Measurements from ENCODE around the gene IQCH. TPM values are rescaled to one million over a fixed set of nuclear protein-coding genes. Genes with fewer than 3 reads are reported as not detected.

IQCH gene
- total and polyA plus RNA-seq, 9 of the 15 experiments (the other 6 are each of a cell fraction or from before 2014, with no cell fraction given): 1.8 to 3.9 (median 2.7) TPM

- no peaks in the 10 kb centered on the region for H3K4me1 ChIP-seq (replicated peaks in 1 of 2; ENCODE audit: control insufficient read depth in 2 of 2, insufficient read depth in 2 of 2, low read length in 2 of 2)
- no peak overlapping the region for H3K4me2 ChIP-seq (ENCODE audit: insufficient read depth, low read length)
- no peak overlapping the region for H2AFZ ChIP-seq (ENCODE audit: low read depth, low read length)
- H3K4me3 ChIP-seq: no peak overlapping the region
- no peaks in the 10 kb centered on the region for H3K27me3 ChIP-seq (ENCODE audit: control insufficient read depth in 2 of 2, insufficient read depth in 2 of 2, low read length in 2 of 2)
- no peaks in the 10 kb centered on the region for H3K9me3 ChIP-seq (replicated peaks; ENCODE audit: control insufficient read depth, insufficient read depth, low read depth, low read length)
- intact Hi-C loops (cut with micrococcal nuclease): no loop called here
- H3K27ac ChIP-seq (ENCODE audit: extremely low read depth, low read depth, low read length): no peak overlapping the region
- no TSS peak for BruUV-seq (replicated peaks)
- H3K36me3 ChIP-seq (ENCODE audit: control insufficient read depth, insufficient read depth, low read length): peaks cover 28% of the 10 kb centered on the region
- FAIRE-seq (no peak), DNase-seq (ENCODE audit: extremely low read depth in 1 of 4, low spot score in 3 of 4) (no peak), ATAC-seq (no peak)
- ChIA-PET POLR2A (interaction anchor here (1.0 kb wide), 1 partner anchor 21 kb away, joined by 3 read pairs; no protein-coding TSS in a partner anchor), CTCF (ENCODE audit: low intra/inter-chr PET ratio) (no interaction called here)
- no peaks in the 10 kb centered on the region for H4K20me1 ChIP-seq (replicated peaks; ENCODE audit: control insufficient read depth, insufficient read depth, low read length)
- in situ Hi-C loops (cut with MboI): no loop called here
- H3K79me2 ChIP-seq (ENCODE audit: control insufficient read depth, insufficient read depth, low read length): no peaks in the 10 kb centered on the region
- no peak overlapping the region for H3K9ac ChIP-seq (ENCODE audit: insufficient read depth in 1 of 2, low read depth in 2 of 2, low read length in 2 of 2)
- no peaks in the 10 kb centered on the region for H3K9me1 ChIP-seq (ENCODE audit: control insufficient read depth, insufficient read depth, low read length)
- TF ChIP-seq MCM2 (IDR thresholded peaks at IDR 0.05; ENCODE audit: low read depth) (no peak), MTA2 (IDR thresholded peaks at IDR 0.05; ENCODE audit: low read depth) (no peak), MYNN (IDR thresholded peaks at IDR 0.05) (no peak), MYNN (CRISPR knock-in tag; IDR thresholded peaks at IDR 0.05) (no peak), SUPT5H (IDR thresholded peaks at IDR 0.05) (no peak), ZNF449 (CRISPR knock-in tag; IDR thresholded peaks at IDR 0.05) (no peak), FIP1L1 (IDR thresholded peaks at IDR 0.05; ENCODE audit: low read depth, low read length, poor library complexity, severe bottlenecking) (no peak)
These were observed 36.2 kb upstream of the IQCH start for GRCh38 chr15:67218428-67218827.

Data from K562 (cell line).